Measurements from ENCODE around the gene PPP6R1.

Gene PPP6R1

DNA sequence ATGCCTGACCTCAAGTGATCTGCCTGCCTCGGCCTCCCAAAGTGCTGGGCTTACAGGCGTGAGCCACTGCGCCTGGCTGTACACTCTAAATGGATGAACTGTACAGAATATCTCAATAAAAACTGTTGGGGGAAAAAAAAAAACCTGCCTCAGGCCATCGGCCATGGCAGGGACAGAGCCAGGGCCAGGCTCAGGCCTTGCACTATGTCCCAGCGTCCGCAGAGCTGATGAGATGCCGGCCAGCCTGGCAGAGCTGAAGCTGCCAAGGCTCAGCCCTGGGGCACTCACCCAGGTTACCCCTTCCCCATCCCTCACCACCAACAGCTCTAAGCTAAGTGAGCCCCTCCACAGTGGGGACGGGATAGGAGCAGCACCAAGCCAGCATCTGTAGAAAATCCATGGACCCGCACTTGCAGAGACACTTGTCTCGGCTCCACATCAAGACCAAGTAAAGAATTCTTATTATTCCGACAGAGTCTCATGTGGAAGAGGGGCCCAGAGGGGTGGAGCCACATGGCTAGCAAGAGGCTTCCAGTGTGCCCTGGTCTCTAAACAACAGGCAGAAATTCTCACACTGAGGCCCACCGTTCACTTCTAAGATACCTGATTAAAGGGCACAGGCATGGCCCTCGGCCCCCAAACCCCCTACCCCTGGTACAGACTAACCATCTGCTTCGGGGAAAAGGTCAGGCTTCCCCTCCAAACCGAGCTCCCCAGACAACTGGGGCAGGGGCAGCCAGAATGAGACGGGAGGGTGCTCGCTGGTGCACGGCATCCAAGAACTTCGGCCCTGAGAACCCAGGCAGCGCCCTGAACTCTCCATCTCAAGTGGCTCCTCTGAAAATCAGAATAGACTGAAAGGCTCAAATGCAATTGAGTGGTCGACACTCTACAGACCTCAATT is 5.8 kb downstream of the PPP6R1 start:
- DNase-seq (ENCODE audit: low read depth) = no peak
- TF ChIP-seq, protein P1, sequence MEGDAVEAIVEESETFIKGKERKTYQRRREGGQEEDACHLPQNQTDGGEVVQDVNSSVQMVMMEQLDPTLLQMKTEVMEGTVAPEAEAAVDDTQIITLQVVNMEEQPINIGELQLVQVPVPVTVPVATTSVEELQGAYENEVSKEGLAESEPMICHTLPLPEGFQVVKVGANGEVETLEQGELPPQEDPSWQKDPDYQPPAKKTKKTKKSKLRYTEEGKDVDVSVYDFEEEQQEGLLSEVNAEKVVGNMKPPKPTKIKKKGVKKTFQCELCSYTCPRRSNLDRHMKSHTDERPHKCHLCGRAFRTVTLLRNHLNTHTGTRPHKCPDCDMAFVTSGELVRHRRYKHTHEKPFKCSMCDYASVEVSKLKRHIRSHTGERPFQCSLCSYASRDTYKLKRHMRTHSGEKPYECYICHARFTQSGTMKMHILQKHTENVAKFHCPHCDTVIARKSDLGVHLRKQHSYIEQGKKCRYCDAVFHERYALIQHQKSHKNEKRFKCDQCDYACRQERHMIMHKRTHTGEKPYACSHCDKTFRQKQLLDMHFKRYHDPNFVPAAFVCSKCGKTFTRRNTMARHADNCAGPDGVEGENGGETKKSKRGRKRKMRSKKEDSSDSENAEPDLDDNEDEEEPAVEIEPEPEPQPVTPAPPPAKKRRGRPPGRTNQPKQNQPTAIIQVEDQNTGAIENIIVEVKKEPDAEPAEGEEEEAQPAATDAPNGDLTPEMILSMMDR (conservative IDR thresholded peaks at IDR 0.05; ENCODE audit: low read depth, low read length) = no peak
- H3K4me3 ChIP-seq (ENCODE audit: low read depth, low read length) = no peak overlapping the region

DNA sequence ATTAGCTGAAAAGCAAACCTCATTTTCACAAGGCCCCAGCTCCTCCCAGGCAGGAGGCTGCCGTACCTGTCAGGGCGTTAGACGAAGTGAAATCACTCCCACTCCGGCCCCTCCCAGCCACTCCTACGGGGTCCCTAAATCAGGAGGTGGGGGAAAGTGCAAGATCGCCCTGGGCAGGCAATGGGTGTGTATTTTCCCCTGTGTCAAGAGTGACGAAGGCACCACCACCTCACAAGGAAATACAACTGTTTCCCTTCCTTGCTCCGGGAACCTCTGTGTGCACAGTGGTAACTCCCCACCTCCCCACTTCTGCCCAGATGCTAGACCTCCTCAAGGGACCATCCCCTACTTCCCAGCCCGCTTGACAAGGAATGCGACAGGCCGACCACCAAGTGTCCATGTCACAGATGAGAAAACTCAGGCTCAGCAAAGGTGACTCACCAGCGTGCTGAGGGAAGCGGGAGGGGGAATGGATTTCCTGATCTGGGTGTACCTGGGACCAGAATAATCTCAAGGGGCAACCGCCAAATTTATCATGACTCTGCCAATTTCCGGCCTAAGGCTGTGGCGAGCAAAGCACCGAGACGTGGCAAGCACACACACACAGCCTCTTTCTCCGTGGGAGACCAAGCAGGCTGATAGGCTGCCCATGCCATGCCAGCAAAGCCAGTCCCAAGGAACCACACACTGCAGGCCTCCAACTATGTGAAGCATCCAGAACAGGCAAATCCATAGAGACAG is 7.3 kb downstream of the PPP6R1 start:
- H3K4me3 ChIP-seq (ENCODE audit: low read depth, low read length) = no peak overlapping the region
- peak; percentile 14 for DNase-seq (ENCODE audit: low read depth)
- TF ChIP-seq, protein P1 (conservative IDR thresholded peaks at IDR 0.05; ENCODE audit: low read depth, low read length) = no peak

DNA sequence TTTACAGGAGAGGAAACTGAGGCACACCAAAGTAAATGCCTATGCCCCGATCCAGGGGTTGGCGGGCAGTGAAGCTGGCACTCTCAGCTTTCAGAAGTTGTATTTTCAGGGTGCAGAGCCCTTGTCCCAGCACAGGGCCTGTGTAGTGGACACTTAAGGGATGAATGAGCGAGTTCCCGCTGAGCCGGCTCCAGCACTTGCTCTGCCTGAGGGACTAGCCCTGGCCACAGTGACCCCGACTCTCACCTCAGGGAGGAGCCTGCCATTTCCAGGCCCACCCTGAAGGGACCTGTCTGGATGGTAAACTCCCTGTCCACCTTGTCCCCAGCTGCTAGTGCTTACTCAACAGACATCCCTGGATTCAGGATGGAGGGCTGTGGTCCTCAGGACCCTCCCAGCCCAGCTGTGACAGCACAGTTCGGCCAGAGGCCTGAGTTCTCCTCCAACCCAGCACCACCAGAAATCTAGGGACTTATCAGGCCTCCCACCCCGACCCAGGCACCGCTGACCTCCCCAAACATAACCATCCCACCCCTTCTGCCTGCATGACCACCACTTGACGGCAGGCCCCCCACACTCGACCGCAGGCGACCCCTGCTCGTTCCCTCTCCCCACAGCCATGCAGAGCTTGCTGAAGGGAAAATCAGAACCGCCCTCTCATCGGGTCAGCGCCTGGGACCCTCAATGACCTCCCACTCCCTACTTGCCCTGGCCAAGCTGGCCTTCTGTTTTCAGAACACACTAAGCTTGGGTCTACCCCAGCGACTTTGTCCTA is 8.4 kb downstream of the PPP6R1 start:
- no peak for DNase-seq (ENCODE audit: low read depth)
- H3K4me3 ChIP-seq (ENCODE audit: low read depth, low read length) = no peak overlapping the region
- TF ChIP-seq, protein P1 (conservative IDR thresholded peaks at IDR 0.05; ENCODE audit: low read depth, low read length) = no peak

DNA sequence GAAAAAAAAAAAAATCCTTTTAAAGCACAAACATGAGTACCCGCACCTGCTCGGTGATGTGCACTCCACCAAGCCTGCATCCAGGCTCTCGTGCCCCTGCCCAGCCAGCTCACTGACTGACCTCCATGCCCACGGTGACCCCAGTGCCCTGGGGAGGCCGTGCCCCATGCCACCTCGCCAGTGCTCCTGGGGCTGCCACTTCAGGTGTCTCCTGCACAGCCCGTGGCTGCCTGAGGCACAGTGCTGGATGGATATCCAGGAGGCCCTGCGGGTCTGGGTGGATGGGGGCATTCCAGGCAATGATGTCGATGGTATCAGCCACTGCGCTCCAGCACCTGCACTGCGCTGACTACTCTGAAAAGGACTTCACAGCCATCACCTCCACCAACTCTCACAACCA is 9.0 kb downstream of the PPP6R1 start:
- H3K4me3 ChIP-seq (ENCODE audit: low read depth, low read length) = no peak overlapping the region
- TF ChIP-seq, protein P1 (conservative IDR thresholded peaks at IDR 0.05; ENCODE audit: low read depth, low read length) = no peak
- no peak for DNase-seq (ENCODE audit: low read depth)

DNA sequence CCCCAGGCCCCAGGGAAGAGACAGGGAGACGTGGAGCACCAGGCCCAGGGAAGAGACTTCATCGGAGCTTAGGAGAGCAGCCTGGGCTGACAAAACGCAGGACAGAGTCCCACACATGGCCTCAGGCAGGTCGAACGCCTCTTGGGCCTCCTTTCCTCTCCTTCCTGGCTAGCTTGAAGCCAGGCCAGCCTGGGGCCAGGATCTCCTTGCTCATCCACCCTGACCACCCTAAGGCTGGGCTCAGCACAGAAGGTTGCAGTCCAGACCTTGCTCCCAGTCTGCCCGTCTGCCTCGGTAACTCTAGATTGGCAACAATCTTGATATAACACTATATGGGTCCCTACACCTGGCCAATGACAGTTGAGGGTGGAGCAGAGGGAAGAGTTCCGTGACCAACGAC is 10.1 kb downstream of the PPP6R1 start:
- DNase-seq (ENCODE audit: low read depth) = no peak
- TF ChIP-seq, protein P1 (conservative IDR thresholded peaks at IDR 0.05; ENCODE audit: low read depth, low read length) = no peak
- H3K4me3 ChIP-seq (ENCODE audit: low read depth, low read length) = no peak overlapping the region

DNA sequence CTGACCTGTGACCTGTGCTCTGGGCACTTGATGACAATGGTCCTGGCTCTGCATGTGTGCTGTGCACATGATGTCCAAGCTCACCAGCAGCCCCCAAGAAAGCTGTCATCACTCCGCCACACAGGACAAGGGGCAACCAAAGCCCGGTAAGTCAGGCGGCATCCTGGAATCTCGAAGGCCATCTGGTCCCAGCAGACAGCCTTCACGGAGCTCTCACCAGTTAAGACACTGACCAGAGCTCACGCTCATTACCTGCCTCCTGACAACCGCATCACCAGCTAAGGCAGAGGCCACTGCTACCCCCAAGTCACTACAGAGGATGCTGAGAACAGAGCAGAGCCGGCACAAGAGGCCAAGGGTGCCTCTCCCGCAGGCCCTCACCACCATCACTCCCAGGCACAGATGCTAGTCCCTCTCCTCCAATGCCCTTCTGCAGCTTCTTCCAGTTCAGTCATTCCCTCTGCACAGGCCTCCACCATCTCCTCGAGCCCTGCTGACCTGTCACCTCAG is 10.6 kb downstream of the PPP6R1 start:
- TF ChIP-seq, protein P1 (conservative IDR thresholded peaks at IDR 0.05; ENCODE audit: low read depth, low read length) = no peak
- DNase-seq (ENCODE audit: low read depth) = no peak
- H3K4me3 ChIP-seq (ENCODE audit: low read depth, low read length) = no peak overlapping the region
